DMS 273 (cell line): ENCODE measurements around the gene SALL4.
A peak's percentile ranks its signal among the peaks of the same experiment; 100 is the strongest.
"Not testable (repeated sequence)": the region's sequence is repeated elsewhere in the genome, so short reads cannot be mapped to it uniquely, and the experiment has no call there.

ENCODE experiments used
- DNase-seq: peaks from one replicate; lab custom pipeline; 2025; ENCODE audit not compliant: unreplicated experiment; lab: John Stamatoyannopoulos, UW

SALL4 gene

GRCh38 chr20:51767867-51768758 is 34.2 kb downstream of the SALL4 start, which contains the start of gene ATP9A:
ATP9A (minus strand) TSS chr20:51768390; CDS start chr20:51768369, 21 bp downstream.
- peak; percentile 63 for DNase-seq

DNA sequence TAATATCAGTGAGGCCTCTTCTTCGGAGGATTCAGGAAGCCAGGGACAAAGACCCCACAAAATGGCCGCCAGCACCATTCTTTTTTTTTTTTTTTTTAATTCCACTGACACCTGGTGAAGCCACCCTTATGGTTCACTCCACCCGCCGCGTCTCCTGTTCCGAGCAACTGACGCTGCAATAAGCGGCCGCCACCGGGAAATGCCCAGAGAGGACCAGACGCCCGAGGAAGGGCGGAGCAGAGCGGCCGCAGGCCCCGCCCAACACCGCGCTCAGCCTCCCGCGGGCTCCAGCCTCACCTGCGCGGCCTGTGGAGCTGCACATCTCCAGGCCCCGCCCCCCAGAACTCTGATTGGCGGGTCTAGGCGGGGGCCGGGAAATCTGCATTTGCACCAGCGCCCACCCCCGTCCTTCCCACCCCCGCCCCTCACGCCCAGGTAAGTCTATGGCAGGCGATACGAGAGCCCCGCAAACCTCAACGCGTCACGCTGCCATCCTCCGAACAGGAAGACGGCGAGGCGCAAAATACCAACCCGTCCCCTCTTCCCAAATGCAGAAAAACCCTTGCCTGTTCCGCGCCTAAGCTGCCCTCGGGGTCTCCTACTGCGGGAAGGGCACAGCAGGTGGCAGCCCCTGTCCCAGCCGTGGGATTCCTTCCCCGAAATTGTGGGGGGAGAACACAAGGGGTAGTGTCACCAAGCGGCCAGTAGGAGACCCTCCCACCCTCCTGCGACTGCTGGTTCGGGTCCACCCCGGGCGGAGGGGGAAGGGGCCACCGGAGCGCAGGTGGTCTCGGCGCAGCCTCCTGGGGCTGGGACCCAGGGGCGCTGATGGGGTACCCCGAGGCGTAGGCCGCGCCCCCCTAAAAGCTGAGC is 35.1 kb downstream of the SALL4 start:
- peak; percentile 88 for DNase-seq

- not testable (repeated sequence) for DNase-seq
Measured at GRCh38 chr20:51765381-51765780, 36.9 kb downstream of the SALL4 start.

GRCh38 chr20:51763965-51764602 is 38.2 kb downstream of the SALL4 start:
- DNase-seq: no peak

GRCh38 chr20:51760905-51761546 is 41.3 kb downstream of the SALL4 start:
- no peak for DNase-seq

DNA sequence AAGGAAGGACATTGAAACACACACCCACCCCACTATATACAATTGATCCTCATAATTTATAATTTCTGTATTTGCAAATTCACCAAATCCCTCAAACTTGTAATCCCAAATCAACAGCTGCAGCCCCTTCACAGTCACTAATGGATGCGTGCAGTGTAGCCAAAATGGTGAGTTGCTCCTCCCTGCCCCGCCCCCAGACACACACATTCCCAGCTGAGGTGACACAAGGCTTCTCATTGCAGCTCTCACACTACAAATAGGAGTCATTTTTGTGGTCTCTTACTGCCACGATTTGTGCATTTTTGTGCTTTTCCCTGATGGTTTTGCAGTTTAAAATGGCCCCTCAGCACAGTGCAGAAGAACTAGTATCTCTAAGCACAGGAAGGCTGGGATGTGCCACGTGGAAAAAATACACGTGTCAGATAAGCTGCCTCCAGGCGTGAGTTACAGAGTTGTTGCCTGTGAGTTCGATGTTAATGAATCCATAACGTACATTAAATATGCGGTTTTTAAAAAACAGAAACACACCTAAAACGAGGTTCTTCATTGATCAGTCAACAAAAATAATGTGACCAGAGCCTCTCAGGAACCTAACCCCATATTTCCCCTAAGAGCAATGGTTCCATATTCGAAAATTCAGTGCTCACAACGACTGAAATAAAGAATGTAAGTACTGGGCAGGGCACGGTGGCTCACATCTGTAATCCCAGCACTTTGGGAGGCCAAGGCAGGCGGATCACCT is 42.4 kb downstream of the SALL4 start:
- no peak for DNase-seq

- no peak for DNase-seq
Measured at GRCh38 chr20:51758978-51759544, 43.3 kb downstream of the SALL4 start.

DNA sequence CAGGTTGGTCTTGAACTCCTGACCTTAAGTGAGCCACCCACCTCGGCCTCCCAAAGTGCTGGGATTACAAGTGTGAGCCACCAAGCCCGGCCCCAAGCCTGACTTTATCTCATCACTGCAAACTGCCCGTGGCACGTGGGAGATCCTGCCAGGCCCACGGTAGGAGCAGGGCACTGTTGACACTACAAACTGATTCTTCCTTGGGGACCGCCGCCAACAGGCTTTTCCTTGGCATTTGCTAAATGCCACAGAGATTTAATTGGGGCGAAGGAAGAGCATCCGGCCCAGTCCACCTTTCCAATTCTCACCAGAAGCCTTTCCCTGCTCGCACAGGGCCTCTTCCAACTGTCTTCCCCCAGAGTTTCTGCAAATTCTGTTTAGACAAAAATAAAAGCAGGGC is 45.1 kb downstream of the SALL4 start:
- no peak for DNase-seq

GRCh38 chr20:51756653-51757052 is 45.7 kb downstream of the SALL4 start:
- DNase-seq: no peak

- not testable (repeated sequence) for DNase-seq
Measured at GRCh38 chr20:51753220-51753619, 49.1 kb downstream of the SALL4 start.

DNA sequence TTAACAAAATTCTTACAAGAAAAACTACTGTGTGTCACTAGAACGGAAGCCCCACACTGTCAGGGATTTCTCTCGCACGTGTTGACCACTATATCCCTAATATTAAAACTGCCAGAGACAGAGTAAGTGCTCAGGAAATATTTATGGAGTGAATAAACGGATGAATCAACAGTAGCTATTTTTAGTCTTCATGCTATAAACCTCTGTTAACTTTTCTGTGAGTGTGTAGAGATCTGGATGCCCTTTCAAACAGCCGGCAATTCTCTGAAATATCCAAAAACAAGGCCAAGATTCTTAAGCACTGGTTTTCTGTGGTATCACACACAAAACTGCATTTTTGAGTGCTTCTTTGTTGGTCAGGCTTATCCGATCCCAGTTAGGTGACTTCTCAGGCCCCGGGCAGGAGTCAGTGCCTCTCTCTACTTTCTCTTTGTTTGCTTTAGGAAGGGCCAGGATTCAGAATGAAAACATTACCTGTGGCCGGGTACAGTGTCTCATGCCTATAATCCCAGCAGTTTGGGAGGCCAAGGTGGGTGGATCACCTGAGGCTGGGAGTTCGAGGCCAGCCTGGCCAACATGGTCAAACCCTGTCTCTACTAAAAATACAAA is 49.9 kb downstream of the SALL4 start:
- no peak for DNase-seq

DNA sequence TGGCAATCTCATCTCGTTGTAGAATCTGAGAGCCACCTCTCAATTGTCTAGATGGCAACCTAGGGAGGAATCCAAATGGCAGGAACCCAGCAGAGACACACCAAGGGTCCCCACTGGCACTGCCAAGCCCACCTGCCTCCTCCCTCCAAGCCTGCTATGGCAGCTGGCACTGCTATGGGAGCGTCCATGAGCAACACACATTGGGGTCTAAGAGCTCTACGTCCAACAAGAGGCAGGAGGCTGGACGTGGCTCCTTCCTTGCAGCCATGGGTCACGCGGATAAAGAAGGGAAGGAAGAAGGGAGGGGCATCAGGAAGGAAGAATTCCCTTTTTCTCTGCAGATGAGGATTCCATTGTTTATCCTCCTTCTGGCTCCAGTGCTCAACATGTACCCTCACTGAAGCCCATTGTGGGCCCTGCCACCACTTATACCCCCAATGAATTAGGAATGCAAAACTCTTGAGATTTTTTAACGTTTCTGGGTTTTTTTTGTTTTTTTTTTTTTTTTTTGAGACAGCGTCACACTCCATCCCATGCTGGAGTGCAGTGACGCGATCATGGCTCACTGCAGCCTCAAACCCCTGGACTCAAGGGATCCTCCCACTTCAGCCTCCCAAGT is 51.4 kb downstream of the SALL4 start:
- DNase-seq: no peak

DNA sequence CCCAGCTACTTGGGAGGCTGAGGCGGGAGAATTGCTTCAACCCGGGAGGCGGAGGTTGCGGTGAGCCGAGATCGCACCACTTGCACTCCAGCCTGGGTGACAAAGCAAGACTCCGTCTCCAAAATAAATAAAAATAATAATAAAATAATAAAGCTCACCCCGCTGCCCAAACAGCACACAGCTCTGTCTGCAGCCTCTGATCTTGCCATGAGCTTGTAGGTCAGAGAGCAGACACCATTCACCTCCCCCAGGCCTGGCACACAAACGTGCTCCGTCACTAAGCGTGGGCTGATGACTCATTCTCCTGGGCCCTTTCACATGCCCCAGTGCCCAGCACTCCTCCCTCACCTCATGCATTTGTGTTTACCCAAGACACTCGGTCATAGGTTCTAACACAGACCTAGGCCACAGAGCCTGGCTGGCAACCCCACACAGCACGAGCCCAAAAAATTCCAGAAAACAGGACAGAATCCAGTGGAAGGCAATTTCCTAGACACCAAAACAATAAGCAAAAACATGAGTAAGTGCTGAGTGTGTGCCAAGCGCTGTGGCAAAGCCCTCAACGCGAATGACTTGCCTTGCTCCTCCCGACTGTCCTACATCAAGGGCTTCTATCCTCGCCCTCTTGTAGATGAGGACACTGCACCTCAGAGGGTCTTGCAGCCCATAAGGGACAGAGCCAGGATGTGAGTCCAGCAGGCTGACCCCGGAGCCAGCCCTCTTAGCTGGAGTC is 52.1 kb downstream of the SALL4 start:
- DNase-seq: peak; percentile 78

DNA sequence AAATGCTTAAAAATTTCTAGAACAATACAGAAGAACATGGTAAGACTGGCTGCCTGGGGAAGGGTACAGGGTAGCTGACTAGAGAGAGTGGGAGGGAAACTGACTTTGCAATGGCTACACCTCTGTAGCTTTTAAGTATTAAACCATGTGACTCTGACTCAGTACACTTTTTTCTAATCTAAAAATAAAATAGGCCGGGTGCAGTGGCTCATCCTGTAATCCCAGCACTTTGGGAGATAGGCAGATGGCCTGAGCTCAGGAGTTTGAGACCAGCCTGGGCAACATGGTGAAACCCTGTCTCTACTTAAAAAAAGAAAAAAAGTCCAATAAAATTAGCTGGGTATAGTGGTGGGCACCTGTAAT is 52.7 kb downstream of the SALL4 start:
- peak; percentile 42 for DNase-seq

GRCh38 chr20:51747182-51747911 is 55.0 kb downstream of the SALL4 start:
- no peak for DNase-seq

GRCh38 chr20:51745804-51746203 is 56.5 kb downstream of the SALL4 start:
- no peak for DNase-seq

GRCh38 chr20:51740838-51741237 is 61.5 kb downstream of the SALL4 start:
- no peak for DNase-seq

GRCh38 chr20:51740308-51740707 is 62.0 kb downstream of the SALL4 start:
- DNase-seq: not testable (repeated sequence)
